H1 (cell line): ENCODE results near the gene SPEF1.

Experiments used
- BRCA1 ChIP-seq: IDR thresholded peaks from 2 replicates; pipeline ENCODE4 v1.6.1; 2012; ENCODE audit warnings: low read depth, low read length, improper control_type of control experiment
- CHD2 ChIP-seq: IDR thresholded peaks from 2 replicates; pipeline ENCODE4 v1.6.1; 2012; ENCODE audit warnings: low read length, improper control_type of control experiment
- CREB1 ChIP-seq: IDR thresholded peaks from 2 replicates; pipeline ENCODE4 v1.6.1; 2012; ENCODE audit warnings: inconsistent platforms
- CTCF ChIP-seq, 3 experiments: IDR thresholded peaks; 1 replicate in 2 of 3; 2 replicates in 1 of 3; pipeline versions ENCODE4 v1.5.1 to v1.6.1; 2011; ENCODE audit warnings: low read length in 3 of 3, mild to moderate bottlenecking in 3 of 3, inconsistent platforms in 2 of 3, low read depth in 1 of 3, moderate library complexity in 1 of 3; ENCODE audit not compliant: insufficient read depth in 1 of 3; ENCODE audit errors: control extremely low read depth in 1 of 3
- EP300 ChIP-seq, 2 experiments: IDR thresholded peaks; 1 replicate in 1 of 2; 2 replicates in 1 of 2; pipeline ENCODE4 v1.6.1; 2011 to 2012; ENCODE audit warnings: low read depth in 2 of 2, low read length in 2 of 2, mild to moderate bottlenecking in 2 of 2, borderline replicate concordance in 1 of 2, inconsistent platforms in 1 of 2, moderate library complexity in 1 of 2
- EZH2 ChIP-seq: fragments of 200-600 bp; sonication (generic); IDR thresholded peaks from 2 replicates; pipeline ENCODE4 v1.7.1; 2012; ENCODE audit warnings: low read depth, mild to moderate bottlenecking, moderate library complexity, low read length, inconsistent platforms; ENCODE audit not compliant: severe bottlenecking
- GABPA ChIP-seq: IDR thresholded peaks from 2 replicates; pipeline ENCODE4 v1.6.1; 2011; ENCODE audit warnings: mild to moderate bottlenecking, low read length, moderate library complexity, borderline replicate concordance; ENCODE audit not compliant: insufficient read depth
- HDAC2 ChIP-seq, 2 experiments: fragments of 300-600 bp in 1 of 2; sonication (generic) in 1 of 2; IDR thresholded peaks; 2 replicates each; pipeline ENCODE4 v1.6.1; 2011 to 2012; ENCODE audit warnings: low read depth in 2 of 2, low read length in 2 of 2, mild to moderate bottlenecking in 2 of 2, moderate library complexity in 2 of 2, borderline replicate concordance in 1 of 2, inconsistent platforms in 1 of 2
- POLR2AphosphoS5 ChIP-seq: IDR thresholded peaks from 2 replicates; pipeline ENCODE4 v1.6.1; 2011; ENCODE audit warnings: low read depth, low read length
- RBBP5 ChIP-seq: IDR thresholded peaks from 2 replicates; pipeline ENCODE4 v1.7.1; 2012; ENCODE audit warnings: low read depth, mild to moderate bottlenecking, inconsistent platforms, low read length, moderate library complexity, borderline replicate concordance
- RXRA ChIP-seq: IDR thresholded peaks from 2 replicates; pipeline ENCODE4 v1.6.1; 2011; ENCODE audit warnings: low read depth, mild to moderate bottlenecking, low read length, moderate library complexity; ENCODE audit not compliant: insufficient read depth
- ZNF274 ChIP-seq: IDR thresholded peaks from 2 replicates; pipeline ENCODE4 v1.7.0; 2012; ENCODE audit warnings: low read length, borderline replicate concordance; ENCODE audit errors: extremely low read depth

GRCh38 chr20:3804781-3805180 is 23.5 kb upstream of the SPEF1 start:
- TF ChIP-seq ZNF274 (no peak), CTCF (IDR thresholded peaks at IDR 0.05; ENCODE audit: control extremely low read depth in 1 of 3, insufficient read depth in 1 of 3, low read depth in 1 of 3, low read length in 3 of 3) (no peak), POLR2AphosphoS5 (no peak), RBBP5 (no peak), EZH2 (no peak), HDAC2 (IDR thresholded peaks at IDR 0.05; ENCODE audit: borderline replicate concordance in 1 of 2, low read depth in 2 of 2, low read length in 2 of 2) (no peak), CREB1 (no peak), BRCA1 (no peak), RXRA (no peak), EP300 (IDR thresholded peaks at IDR 0.05; ENCODE audit: borderline replicate concordance in 1 of 2, low read depth in 2 of 2, low read length in 2 of 2) (no peak), GABPA (no peak), CHD2 (no peak)
